HepG2 (cell line): ENCODE results near the gene ACADSB.
A peak's percentile ranks its signal among the peaks of the same experiment; 100 is the strongest.

Experiments
- PCBP1 ChIP-seq: fragments of 200-400 bp; formaldehyde crosslinking; IDR thresholded peaks from 2 replicates; pipeline ENCODE4 v1.6.1; 2017; ENCODE audit warnings: mild to moderate bottlenecking, low read depth, low read length, borderline replicate concordance
- PHF5A ChIP-seq: IDR thresholded peaks from one replicate; pipeline ENCODE4 v1.6.1; 2018; ENCODE audit warnings: low read depth, missing genetic modification reagents; ENCODE audit not compliant: unreplicated experiment
- POLR2AphosphoS2 ChIP-seq: IDR thresholded peaks from 2 replicates; pipeline ENCODE4 v1.6.1; 2011; ENCODE audit warnings: low read depth, low read length, improper control_type of control experiment
- POLR2AphosphoS5 ChIP-seq: IDR thresholded peaks from 2 replicates; pipeline ENCODE4 v1.6.1; 2012; ENCODE audit warnings: low read depth, low read length
- RELA ChIP-seq: sonication (generic); formaldehyde crosslinking; IDR thresholded peaks from 2 replicates; pipeline ENCODE4 v1.4.0; 2020; ENCODE audit warnings: missing genetic modification reagents
- ZNF160 ChIP-seq: sonication (generic); formaldehyde crosslinking; IDR thresholded peaks from 2 replicates; pipeline ENCODE4 v1.8.0; 2022; ENCODE audit warnings: mild to moderate bottlenecking, inconsistent platforms, missing genetic modification reagents
- TF ChIP-seq, protein P1 (sequence below): sonication (generic); formaldehyde crosslinking; IDR thresholded peaks from 2 replicates; pipeline ENCODE4 v1.4.0; 2020; ENCODE audit warnings: mild to moderate bottlenecking, missing genetic modification reagents
- TF ChIP-seq, protein P2 (sequence below): sonication (generic); formaldehyde crosslinking; IDR thresholded peaks from 2 replicates; pipeline ENCODE4 v1.4.0; 2020; ENCODE audit warnings: missing genetic modification reagents

DNA sequence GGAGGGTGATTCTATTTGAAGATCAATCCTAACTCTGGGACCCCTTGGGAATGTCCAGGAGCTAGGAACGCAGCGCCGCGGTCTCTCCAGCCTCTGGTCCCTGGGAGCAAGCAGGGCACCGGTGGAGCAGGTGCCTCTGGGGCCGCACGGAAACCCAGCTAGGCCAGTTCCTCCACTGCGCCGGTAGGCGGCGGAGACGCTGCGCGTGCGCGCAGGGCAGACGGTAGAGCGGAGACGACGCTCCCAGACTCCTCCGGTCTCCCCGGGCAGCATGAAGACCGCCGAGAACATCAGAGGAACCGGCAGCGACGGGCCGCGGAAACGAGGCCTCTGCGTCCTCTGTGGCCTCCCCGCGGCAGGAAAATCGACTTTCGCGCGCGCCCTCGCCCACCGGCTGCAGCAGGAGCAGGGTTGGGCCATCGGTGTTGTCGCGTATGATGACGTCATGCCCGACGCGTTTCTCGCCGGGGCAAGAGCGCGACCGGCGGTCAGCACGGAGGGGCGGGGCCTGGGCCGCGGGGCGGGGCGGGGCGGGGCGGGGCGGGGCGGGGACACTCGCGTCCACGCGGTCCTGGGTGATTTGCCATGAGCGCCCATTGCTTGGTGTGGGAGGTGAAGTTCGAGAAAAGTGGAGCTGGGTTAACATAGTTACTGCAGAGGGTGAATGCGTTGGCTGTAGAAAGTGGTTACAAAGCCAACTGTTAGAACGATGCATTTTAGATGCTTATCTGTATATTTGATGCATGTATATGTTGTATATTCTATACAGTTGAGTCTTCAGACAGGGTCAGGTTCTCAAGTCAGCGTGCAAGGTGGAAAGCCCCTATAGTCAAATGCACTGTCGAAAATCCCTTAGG is 28.4 kb upstream of the ACADSB start, which contains the start of gene PSTK:
- 0 out of 2 replicates have a peak, but pooled peaks have one; percentile 56 for TF ChIP-seq POLR2AphosphoS2
- TF ChIP-seq, protein P1, sequence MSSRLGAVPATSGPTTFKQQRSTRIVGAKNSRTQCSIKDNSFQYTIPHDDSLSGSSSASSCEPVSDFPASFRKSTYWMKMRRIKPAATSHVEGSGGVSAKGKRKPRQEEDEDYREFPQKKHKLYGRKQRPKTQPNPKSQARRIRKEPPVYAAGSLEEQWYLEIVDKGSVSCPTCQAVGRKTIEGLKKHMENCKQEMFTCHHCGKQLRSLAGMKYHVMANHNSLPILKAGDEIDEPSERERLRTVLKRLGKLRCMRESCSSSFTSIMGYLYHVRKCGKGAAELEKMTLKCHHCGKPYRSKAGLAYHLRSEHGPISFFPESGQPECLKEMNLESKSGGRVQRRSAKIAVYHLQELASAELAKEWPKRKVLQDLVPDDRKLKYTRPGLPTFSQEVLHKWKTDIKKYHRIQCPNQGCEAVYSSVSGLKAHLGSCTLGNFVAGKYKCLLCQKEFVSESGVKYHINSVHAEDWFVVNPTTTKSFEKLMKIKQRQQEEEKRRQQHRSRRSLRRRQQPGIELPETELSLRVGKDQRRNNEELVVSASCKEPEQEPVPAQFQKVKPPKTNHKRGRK (CRISPR knock-in tag): no peak
- TF ChIP-seq PHF5A (CRISPR knock-in tag): no peak
- TF ChIP-seq, protein P2, sequence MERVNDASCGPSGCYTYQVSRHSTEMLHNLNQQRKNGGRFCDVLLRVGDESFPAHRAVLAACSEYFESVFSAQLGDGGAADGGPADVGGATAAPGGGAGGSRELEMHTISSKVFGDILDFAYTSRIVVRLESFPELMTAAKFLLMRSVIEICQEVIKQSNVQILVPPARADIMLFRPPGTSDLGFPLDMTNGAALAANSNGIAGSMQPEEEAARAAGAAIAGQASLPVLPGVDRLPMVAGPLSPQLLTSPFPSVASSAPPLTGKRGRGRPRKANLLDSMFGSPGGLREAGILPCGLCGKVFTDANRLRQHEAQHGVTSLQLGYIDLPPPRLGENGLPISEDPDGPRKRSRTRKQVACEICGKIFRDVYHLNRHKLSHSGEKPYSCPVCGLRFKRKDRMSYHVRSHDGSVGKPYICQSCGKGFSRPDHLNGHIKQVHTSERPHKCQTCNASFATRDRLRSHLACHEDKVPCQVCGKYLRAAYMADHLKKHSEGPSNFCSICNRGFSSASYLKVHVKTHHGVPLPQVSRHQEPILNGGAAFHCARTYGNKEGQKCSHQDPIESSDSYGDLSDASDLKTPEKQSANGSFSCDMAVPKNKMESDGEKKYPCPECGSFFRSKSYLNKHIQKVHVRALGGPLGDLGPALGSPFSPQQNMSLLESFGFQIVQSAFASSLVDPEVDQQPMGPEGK (CRISPR knock-in tag): no peak
- no peak for TF ChIP-seq PCBP1
- TF ChIP-seq RELA (CRISPR knock-in tag): no peak
- TF ChIP-seq ZNF160 (CRISPR knock-in tag): peak; percentile 50; the same call in 1 of the 2 replicates
- peak; percentile 75 for TF ChIP-seq POLR2AphosphoS5
